Neural cell (in vitro differentiated cells): ENCODE measurements around the gene TMTC3. TPM values are rescaled to one million over a fixed set of nuclear protein-coding genes. Genes with fewer than 3 reads are reported as not detected.

Experiments
- H2AFZ ChIP-seq: fragments of 200-600, 300-800 bp; sonication (generic), shearing (Covaris generic); 2 replicates; pipeline ENCODE4 v1.6.0; 2014; ENCODE audit warnings: low read depth, mild to moderate bottlenecking, antibody characterized with exemption, low read length, moderate library complexity
- H3F3A ChIP-seq: fragments of 200-600 bp; shearing (Covaris generic); 2 replicates; pipeline ENCODE4 v1.6.1; 2016; ENCODE audit warnings: mild to moderate bottlenecking, moderate library complexity, mixed read lengths, antibody characterized with exemption, low read length; ENCODE audit not compliant: insufficient read depth, poor library complexity, severe bottlenecking
- H3K27ac ChIP-seq: fragments of 200-600, 300-800 bp; sonication (generic), shearing (Covaris generic); 2 replicates; pipeline ENCODE4 v1.5.1; 2014; ENCODE audit warnings: mild to moderate bottlenecking, low read length, moderate library complexity
- H3K27me3 ChIP-seq: fragments of 300-800, 200-600 bp; sonication (generic), shearing (Covaris generic); 2 replicates; pipeline ENCODE4 v1.6.0; 2014; ENCODE audit warnings: mild to moderate bottlenecking, low read depth, low read length, moderate library complexity; ENCODE audit not compliant: insufficient read depth
- H3K36me3 ChIP-seq: fragments of 300-800, 200-600 bp; sonication (generic), shearing (Covaris generic); 2 replicates; pipeline ENCODE4 v1.5.1; 2014; ENCODE audit warnings: mild to moderate bottlenecking, antibody characterized with exemption, low read length, moderate library complexity; ENCODE audit not compliant: insufficient read depth
- H3K4me2 ChIP-seq: fragments of 300-800, 200-600 bp; sonication (generic), shearing (Covaris generic); 2 replicates; pipeline ENCODE4 v1.6.0; 2014; ENCODE audit warnings: mild to moderate bottlenecking, low read length
- H3K4me3 ChIP-seq: fragments of 300-800, 200-600 bp; sonication (generic), shearing (Covaris generic); 2 replicates; pipeline ENCODE4 v1.5.1; 2014; ENCODE audit warnings: mild to moderate bottlenecking, low read length, moderate library complexity
- H3K79me2 ChIP-seq: fragments of 200-600 bp; shearing (Covaris generic); replicated peaks from 2 replicates; pipeline ENCODE4 v1.6.0; 2014; ENCODE audit warnings: mild to moderate bottlenecking, low read length, moderate library complexity; ENCODE audit not compliant: insufficient read depth
- H3K9ac ChIP-seq: fragments of 300-800, 200-600 bp; sonication (generic), shearing (Covaris generic); 2 replicates; pipeline ENCODE4 v1.6.1; 2016; ENCODE audit warnings: mild to moderate bottlenecking, low read length, mixed read lengths
- H3K9me2 ChIP-seq: fragments of 200-600 bp; shearing (Covaris generic); 2 replicates; pipeline ENCODE4 v1.6.1; 2016; ENCODE audit warnings: mild to moderate bottlenecking, low read length, mixed read lengths; ENCODE audit not compliant: insufficient read depth
- H3K9me3 ChIP-seq: fragments of 200-600, 300-800 bp; sonication (generic), shearing (Covaris generic); 2 replicates; pipeline ENCODE4 v1.6.1; 2016; ENCODE audit warnings: mild to moderate bottlenecking, mixed run types, low read length, moderate library complexity, mixed read lengths
- H4K20me1 ChIP-seq: fragments of 200-600 bp; shearing (Covaris generic); 2 replicates; pipeline ENCODE4 v1.6.1; 2016; ENCODE audit warnings: mild to moderate bottlenecking, mixed run types; ENCODE audit not compliant: insufficient read depth
- EP300 ChIP-seq: fragments of 450-650 bp; conservative IDR thresholded peaks from 2 replicates; pipeline ENCODE4 v1.6.1; 2014; ENCODE audit warnings: antibody characterized with exemption, mild to moderate bottlenecking, moderate library complexity; ENCODE audit not compliant: poor library complexity, severe bottlenecking
- EZH2 ChIP-seq: fragments of 200-600, 300-800 bp; shearing (Covaris generic), sonication (generic); IDR thresholded peaks from 2 replicates; pipeline ENCODE4 v1.6.1; 2014; ENCODE audit warnings: antibody characterized with exemption, low read length, borderline replicate concordance, mild to moderate bottlenecking; ENCODE audit not compliant: insufficient read depth, poor library complexity, severe bottlenecking
- MXI1 ChIP-seq: fragments of 450-650 bp; conservative IDR thresholded peaks from 2 replicates; pipeline ENCODE4 v1.6.1; 2014; ENCODE audit warnings: antibody characterized with exemption, mild to moderate bottlenecking; ENCODE audit not compliant: poor library complexity, severe bottlenecking
- POLR2AphosphoS5 ChIP-seq: IDR thresholded peaks from 2 replicates; pipeline ENCODE4 v1.6.1; 2012
- RAD21 ChIP-seq: fragments of 450-650 bp; conservative IDR thresholded peaks from 2 replicates; pipeline ENCODE4 v1.6.1; 2014; ENCODE audit warnings: antibody characterized with exemption, mild to moderate bottlenecking, moderate library complexity
- SMC3 ChIP-seq: fragments of 450-650 bp; conservative IDR thresholded peaks from 2 replicates; pipeline ENCODE4 v1.6.1; 2014; ENCODE audit warnings: antibody characterized with exemption, mild to moderate bottlenecking, moderate library complexity; ENCODE audit not compliant: poor library complexity
- TAF1 ChIP-seq: IDR thresholded peaks from 2 replicates; pipeline ENCODE4 v1.6.1; 2012; ENCODE audit warnings: low read depth
- polyA plus RNA-seq: library from polyadenylated mRNA; depleted of rRNA; stranded (reverse); fragments of >200 nt; gene quantifications from 2 replicates; pipeline ENCODE4 v1.2.3, GENCODE V29; 2014
- TF ChIP-seq, protein P1 (sequence below): fragments of 450-650 bp; IDR thresholded peaks from 2 replicates; pipeline ENCODE4 v1.5.1; 2014; ENCODE audit warnings: antibody characterized with exemption, mild to moderate bottlenecking, moderate library complexity; ENCODE audit not compliant: poor library complexity, severe bottlenecking
- TF ChIP-seq, protein P2 (sequence below): IDR thresholded peaks from 2 replicates; pipeline ENCODE4 v1.6.1; 2012; ENCODE audit warnings: borderline replicate concordance

Gene TMTC3
- polyA plus RNA-seq, 1 donor from 2014 or later: 17.2 TPM

DNA sequence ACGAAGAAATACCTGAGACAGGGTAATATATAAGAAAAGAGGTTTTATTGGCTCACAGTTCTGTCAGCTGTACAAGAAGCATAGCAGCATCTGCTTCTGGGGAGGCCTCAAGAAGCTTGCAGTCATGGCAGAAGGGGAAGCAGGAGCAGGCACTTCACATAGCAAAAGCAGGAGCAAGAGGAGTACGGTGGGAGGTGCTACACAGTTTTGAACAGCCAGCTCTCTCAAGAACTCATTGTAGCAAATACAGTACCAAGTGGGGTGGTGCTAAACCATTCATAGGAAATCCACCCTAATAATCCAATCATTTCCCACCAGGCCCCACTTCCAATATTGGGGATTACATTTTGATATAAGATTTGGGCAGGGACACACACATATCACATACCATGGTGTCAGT, 8.0 kb downstream of the TMTC3 start:
- H3K79me2 ChIP-seq: peaks cover 7% of the 10 kb centered on the region
- TF ChIP-seq EP300: no peak
- TF ChIP-seq, protein P1, sequence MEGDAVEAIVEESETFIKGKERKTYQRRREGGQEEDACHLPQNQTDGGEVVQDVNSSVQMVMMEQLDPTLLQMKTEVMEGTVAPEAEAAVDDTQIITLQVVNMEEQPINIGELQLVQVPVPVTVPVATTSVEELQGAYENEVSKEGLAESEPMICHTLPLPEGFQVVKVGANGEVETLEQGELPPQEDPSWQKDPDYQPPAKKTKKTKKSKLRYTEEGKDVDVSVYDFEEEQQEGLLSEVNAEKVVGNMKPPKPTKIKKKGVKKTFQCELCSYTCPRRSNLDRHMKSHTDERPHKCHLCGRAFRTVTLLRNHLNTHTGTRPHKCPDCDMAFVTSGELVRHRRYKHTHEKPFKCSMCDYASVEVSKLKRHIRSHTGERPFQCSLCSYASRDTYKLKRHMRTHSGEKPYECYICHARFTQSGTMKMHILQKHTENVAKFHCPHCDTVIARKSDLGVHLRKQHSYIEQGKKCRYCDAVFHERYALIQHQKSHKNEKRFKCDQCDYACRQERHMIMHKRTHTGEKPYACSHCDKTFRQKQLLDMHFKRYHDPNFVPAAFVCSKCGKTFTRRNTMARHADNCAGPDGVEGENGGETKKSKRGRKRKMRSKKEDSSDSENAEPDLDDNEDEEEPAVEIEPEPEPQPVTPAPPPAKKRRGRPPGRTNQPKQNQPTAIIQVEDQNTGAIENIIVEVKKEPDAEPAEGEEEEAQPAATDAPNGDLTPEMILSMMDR: no peak
- TF ChIP-seq, protein P2, sequence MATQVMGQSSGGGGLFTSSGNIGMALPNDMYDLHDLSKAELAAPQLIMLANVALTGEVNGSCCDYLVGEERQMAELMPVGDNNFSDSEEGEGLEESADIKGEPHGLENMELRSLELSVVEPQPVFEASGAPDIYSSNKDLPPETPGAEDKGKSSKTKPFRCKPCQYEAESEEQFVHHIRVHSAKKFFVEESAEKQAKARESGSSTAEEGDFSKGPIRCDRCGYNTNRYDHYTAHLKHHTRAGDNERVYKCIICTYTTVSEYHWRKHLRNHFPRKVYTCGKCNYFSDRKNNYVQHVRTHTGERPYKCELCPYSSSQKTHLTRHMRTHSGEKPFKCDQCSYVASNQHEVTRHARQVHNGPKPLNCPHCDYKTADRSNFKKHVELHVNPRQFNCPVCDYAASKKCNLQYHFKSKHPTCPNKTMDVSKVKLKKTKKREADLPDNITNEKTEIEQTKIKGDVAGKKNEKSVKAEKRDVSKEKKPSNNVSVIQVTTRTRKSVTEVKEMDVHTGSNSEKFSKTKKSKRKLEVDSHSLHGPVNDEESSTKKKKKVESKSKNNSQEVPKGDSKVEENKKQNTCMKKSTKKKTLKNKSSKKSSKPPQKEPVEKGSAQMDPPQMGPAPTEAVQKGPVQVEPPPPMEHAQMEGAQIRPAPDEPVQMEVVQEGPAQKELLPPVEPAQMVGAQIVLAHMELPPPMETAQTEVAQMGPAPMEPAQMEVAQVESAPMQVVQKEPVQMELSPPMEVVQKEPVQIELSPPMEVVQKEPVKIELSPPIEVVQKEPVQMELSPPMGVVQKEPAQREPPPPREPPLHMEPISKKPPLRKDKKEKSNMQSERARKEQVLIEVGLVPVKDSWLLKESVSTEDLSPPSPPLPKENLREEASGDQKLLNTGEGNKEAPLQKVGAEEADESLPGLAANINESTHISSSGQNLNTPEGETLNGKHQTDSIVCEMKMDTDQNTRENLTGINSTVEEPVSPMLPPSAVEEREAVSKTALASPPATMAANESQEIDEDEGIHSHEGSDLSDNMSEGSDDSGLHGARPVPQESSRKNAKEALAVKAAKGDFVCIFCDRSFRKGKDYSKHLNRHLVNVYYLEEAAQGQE: no peak
- no peak for TF ChIP-seq RAD21
- no peak for TF ChIP-seq TAF1
- no peak for TF ChIP-seq POLR2AphosphoS5
- no peak for TF ChIP-seq SMC3
- TF ChIP-seq MXI1: no peak
- no peak for TF ChIP-seq EZH2
- H3K27ac ChIP-seq: no peak overlapping the region
- no peak overlapping the region for H3K4me2 ChIP-seq
- no peaks in the 10 kb centered on the region for H3K9me2 ChIP-seq
- H3K27me3 ChIP-seq: no peaks in the 10 kb centered on the region
- H2AFZ ChIP-seq: no peak overlapping the region
- no peaks in the 10 kb centered on the region for H3K9me3 ChIP-seq
- no peaks in the 10 kb centered on the region for H3K36me3 ChIP-seq
- H4K20me1 ChIP-seq: no peaks in the 10 kb centered on the region
- H3F3A ChIP-seq: no peaks in the 10 kb centered on the region
- H3K4me3 ChIP-seq: no peak overlapping the region
- no peak overlapping the region for H3K9ac ChIP-seq

DNA sequence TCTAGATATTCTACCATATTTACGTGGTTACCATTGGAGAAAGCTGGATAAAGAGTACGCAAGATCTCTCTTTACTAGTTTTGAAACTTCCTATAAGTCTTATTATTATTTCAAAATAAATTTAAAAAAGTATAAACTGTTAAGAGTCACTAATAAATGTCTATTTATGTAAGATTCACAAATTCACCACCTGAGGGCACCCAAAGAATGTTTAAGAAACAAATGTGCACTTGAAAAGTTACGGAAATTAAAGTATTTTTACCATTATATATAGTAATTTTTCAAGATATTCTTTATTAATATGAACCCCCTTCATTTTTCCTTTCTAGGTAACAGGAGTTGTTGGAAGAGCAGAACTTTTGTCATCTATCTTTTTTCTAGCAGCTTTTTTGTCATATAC, 11.9 kb downstream of the TMTC3 start:
- Histone ChIP-seq H3K4me2 (no peak overlapping the region), H3F3A (no peaks in the 10 kb centered on the region), H3K27me3 (no peaks in the 10 kb centered on the region), H4K20me1 (no peaks in the 10 kb centered on the region), H3K9me3 (no peaks in the 10 kb centered on the region), H3K27ac (no peak overlapping the region), H2AFZ (no peak overlapping the region), H3K9me2 (no peaks in the 10 kb centered on the region), H3K79me2 (no peaks in the 10 kb centered on the region), H3K9ac (no peak overlapping the region), H3K36me3 (no peaks in the 10 kb centered on the region), H3K4me3 (no peak overlapping the region)
- no peak for TF ChIP-seq EP300
- TF ChIP-seq SMC3: peak; percentile 71
- TF ChIP-seq, protein P1: peak; percentile 60
- TF ChIP-seq MXI1: no peak
- TF ChIP-seq EZH2: no peak
- TF ChIP-seq, protein P2: no peak
- no peak for TF ChIP-seq POLR2AphosphoS5
- TF ChIP-seq TAF1: no peak
- peak; percentile 72 for TF ChIP-seq RAD21
